GM10248 (cell line): Measurements from ENCODE around the gene DKK3.

Experiments
- CTCF ChIA-PET: fragments of 300-600 bp; sonication (Branson Sonifier 250); formaldehyde crosslinking; extraction: SDS; loops from one replicate; lab custom pipeline; 2021; ENCODE audit warnings: antibody characterized with exemption; lab: Yijun Ruan, JAX
- POLR2A ChIA-PET: fragments of 350-650 bp; sonication (Branson Sonifier 250); formaldehyde crosslinking; extraction: SDS; loops from one replicate; lab custom pipeline; 2020; ENCODE audit warnings: antibody characterized with exemption; lab: Yijun Ruan, JAX
- DNase-seq: peaks from one replicate; pipeline ENCODE4 v3.0.0; 2012; ENCODE audit errors: extremely low spot score
- TF ChIP-seq, protein P1 (sequence below): IDR thresholded peaks from 2 replicates; pipeline ENCODE4 v1.5.1; 2012; ENCODE audit warnings: mild to moderate bottlenecking, low read depth; ENCODE audit errors: extremely low read depth, missing control alignments, control extremely low read depth

Gene DKK3

GRCh38 chr11:12006552-12007229, 1.7 kb downstream of the DKK3 start:
- CTCF ChIA-PET = interaction anchor here (0.7 to 4.2 kb wide), 3 partner anchors 12 to 207 kb away, joined by 3 to 20 read pairs (median 3); no protein-coding TSS in a partner anchor
- POLR2A ChIA-PET = no interaction called here
- no peak for DNase-seq

GRCh38 chr11:12005476-12005875, 3.0 kb downstream of the DKK3 start:
- DNase-seq = no peak
- ChIA-PET POLR2A (no interaction called here), CTCF (interaction anchor here (1.2 to 4.2 kb wide), 3 partner anchors 19 to 45 kb away, joined by 3 to 20 read pairs (median 5); no protein-coding TSS in a partner anchor)
- TF ChIP-seq, protein P1, sequence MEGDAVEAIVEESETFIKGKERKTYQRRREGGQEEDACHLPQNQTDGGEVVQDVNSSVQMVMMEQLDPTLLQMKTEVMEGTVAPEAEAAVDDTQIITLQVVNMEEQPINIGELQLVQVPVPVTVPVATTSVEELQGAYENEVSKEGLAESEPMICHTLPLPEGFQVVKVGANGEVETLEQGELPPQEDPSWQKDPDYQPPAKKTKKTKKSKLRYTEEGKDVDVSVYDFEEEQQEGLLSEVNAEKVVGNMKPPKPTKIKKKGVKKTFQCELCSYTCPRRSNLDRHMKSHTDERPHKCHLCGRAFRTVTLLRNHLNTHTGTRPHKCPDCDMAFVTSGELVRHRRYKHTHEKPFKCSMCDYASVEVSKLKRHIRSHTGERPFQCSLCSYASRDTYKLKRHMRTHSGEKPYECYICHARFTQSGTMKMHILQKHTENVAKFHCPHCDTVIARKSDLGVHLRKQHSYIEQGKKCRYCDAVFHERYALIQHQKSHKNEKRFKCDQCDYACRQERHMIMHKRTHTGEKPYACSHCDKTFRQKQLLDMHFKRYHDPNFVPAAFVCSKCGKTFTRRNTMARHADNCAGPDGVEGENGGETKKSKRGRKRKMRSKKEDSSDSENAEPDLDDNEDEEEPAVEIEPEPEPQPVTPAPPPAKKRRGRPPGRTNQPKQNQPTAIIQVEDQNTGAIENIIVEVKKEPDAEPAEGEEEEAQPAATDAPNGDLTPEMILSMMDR = no peak

More at GRCh38 chr11:12006552-12007229, 1.7 kb downstream of the DKK3 start:
- TF ChIP-seq, protein P1 = no peak

DNA sequence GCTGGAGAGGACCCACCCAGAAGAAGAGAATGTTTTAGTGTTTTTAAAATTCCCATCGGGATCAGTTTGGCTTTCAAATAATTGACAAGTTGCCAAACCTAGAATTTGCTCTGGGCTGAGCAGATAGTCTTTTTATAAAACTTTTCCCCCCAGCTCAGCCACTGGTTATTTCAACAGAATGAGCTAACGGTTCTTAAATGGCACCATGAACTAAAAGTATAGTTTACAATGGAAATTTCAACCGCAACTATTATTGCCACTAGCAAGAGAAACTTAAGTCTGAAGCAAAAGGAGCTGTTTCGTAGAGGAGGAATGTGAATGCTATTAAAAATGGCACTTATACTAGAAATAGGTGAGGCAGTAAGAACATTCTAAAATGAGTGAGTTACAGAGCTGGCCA, 3.4 kb downstream of the DKK3 start:
- CTCF ChIA-PET = interaction anchor here (1.2 to 4.2 kb wide), 6 partner anchors 20 to 207 kb away, joined by 3 to 20 read pairs (median 4); no protein-coding TSS in a partner anchor
- TF ChIP-seq, protein P1 = no peak
- POLR2A ChIA-PET = no interaction called here
- DNase-seq = no peak

- POLR2A ChIA-PET = no interaction called here
- TF ChIP-seq, protein P1 = no peak
- CTCF ChIA-PET = interaction anchor here (1.2 to 4.2 kb wide), 4 partner anchors 31 to 205 kb away, joined by 3 to 20 read pairs (median 4); no protein-coding TSS in a partner anchor
- DNase-seq = no peak
Observed at GRCh38 chr11:12003815-12004214, 4.6 kb downstream of the DKK3 start.

DNA sequence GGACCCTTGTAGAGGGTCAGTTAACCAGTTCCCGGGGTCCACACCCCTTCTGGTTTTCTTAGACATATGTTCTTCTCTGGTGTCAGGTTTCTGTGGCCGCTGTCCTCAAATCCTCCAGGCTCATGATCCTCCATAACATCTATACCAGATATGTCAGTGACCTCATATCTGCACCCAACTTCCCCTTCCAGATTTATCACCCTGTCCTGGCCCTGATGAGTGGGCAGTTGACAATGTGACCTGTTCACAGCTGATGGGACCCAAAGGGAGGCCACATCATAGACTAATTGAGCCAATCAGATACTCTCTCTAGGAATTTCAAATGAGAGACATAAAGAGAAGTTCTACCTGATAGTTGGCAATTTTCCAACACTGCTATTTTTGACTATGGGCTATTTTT, 5.1 kb downstream of the DKK3 start:
- TF ChIP-seq, protein P1 = no peak
- ChIA-PET CTCF (no interaction called here), POLR2A (no interaction called here)
- no peak for DNase-seq

- TF ChIP-seq, protein P1 = no peak
- ChIA-PET POLR2A (no interaction called here), CTCF (interaction anchor here (1.0 kb wide), 1 partner anchor 10 kb away, joined by 3 read pairs; no protein-coding TSS in a partner anchor)
- DNase-seq = no peak
Observed at GRCh38 chr11:12001186-12001585, 7.2 kb downstream of the DKK3 start.
